ENCODE data around the gene LLPH. TPM values are rescaled to one million over a fixed set of nuclear protein-coding genes. Genes with fewer than 3 reads are reported as not detected.

LLPH gene
- total RNA-seq, 1 experiment from 2014 or later: 31.5 TPM

DNA sequence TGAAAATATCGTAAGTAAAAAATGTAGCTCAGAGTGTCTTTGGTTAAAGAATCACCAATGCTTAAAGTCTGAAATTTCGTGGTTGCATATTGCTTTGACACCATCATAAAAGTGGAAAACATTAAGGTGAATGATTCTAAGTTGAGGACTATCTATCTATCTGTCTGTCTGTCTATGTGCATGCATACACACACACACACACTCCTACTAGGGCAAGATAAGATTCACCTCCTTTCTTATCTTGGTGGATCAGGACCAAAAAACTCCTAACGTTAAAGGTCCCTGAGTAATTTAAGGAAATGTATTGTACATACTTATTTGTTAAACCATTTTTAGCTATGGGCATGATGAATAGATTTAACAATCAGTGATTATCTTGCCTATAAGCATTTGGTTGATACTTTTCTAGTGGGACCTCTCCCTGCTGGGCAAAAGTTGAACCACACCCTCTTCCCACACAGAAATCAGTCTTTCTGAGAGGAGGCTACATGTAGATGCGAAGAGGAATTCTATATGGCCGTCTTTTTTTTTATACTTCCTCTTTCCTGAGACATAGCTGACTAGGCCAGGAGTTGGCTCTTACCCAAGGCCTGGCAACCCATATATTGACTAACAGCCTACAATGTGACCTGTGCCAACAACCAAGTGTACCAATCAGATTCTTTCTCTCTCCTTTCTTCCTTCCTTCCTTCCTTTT, 19.3 kb upstream of the LLPH start:
- ATAC-seq: peak; percentile 36
- POLR2A ChIA-PET: no interaction called here
- H3K27me3 Mint-ChIP-seq (ENCODE audit: low read depth): no peaks in the 10 kb centered on the region
- H3K4me1 Mint-ChIP-seq: peaks cover 11% of the 10 kb centered on the region
- peaks cover 4% of the 10 kb centered on the region; the same call in 1 of the 2 replicates for H3K36me3 Mint-ChIP-seq
- CTCF ChIA-PET: interaction anchor here (1.2 to 1.4 kb wide), 2 partner anchors 19 to 29 kb away, joined by 3 to 4 read pairs; no protein-coding TSS in a partner anchor
- no peak for DNase-seq (ENCODE audit: low spot score)
- no peaks in the 10 kb centered on the region for H3K9me3 Mint-ChIP-seq
- no peak overlapping the region for H3K4me3 Mint-ChIP-seq
- H3K27ac Mint-ChIP-seq: no peak overlapping the region
- TF ChIP-seq GTF2I (CRISPR knock-in tag; conservative IDR thresholded peaks at IDR 0.05) (no peak), ZNF396 (CRISPR knock-in tag; IDR thresholded peaks at IDR 0.05; ENCODE audit: borderline replicate concordance) (no peak)
- TF ChIP-seq, protein P1, sequence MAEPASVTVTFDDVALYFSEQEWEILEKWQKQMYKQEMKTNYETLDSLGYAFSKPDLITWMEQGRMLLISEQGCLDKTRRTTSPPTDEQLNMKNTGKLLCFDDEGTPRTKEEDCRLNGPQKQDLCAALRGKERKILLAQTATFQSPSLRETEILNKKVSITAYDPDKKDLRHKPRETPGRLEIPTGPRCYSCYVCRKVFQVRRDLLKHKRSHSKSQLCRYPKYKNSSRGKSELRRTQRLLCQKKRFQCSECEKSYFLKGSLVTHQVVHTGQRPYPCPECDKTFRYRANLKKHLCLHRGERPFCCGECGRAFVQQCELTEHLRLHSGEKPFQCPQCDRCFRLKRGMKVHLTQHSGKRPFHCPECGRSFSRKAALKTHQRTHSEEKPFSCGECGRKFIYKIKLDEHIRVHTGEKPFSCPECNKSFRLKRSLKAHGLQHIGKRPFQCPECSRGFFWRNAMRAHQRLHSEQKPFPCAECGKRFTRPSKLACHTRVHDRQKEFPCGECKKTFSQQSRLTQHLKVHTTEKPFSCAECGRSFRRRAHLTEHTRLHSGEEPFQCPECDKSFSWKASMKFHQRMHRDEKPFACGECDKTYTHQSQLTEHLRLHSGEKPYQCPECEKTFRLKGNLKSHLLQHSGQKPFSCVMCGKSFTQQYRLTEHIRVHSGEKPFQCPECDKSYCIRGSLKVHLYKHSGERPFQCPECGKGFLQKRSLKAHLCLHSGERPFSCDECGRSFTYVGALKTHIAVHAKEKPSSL (CRISPR knock-in tag; conservative IDR thresholded peaks at IDR 0.05): no peak
- TF ChIP-seq, protein P2, sequence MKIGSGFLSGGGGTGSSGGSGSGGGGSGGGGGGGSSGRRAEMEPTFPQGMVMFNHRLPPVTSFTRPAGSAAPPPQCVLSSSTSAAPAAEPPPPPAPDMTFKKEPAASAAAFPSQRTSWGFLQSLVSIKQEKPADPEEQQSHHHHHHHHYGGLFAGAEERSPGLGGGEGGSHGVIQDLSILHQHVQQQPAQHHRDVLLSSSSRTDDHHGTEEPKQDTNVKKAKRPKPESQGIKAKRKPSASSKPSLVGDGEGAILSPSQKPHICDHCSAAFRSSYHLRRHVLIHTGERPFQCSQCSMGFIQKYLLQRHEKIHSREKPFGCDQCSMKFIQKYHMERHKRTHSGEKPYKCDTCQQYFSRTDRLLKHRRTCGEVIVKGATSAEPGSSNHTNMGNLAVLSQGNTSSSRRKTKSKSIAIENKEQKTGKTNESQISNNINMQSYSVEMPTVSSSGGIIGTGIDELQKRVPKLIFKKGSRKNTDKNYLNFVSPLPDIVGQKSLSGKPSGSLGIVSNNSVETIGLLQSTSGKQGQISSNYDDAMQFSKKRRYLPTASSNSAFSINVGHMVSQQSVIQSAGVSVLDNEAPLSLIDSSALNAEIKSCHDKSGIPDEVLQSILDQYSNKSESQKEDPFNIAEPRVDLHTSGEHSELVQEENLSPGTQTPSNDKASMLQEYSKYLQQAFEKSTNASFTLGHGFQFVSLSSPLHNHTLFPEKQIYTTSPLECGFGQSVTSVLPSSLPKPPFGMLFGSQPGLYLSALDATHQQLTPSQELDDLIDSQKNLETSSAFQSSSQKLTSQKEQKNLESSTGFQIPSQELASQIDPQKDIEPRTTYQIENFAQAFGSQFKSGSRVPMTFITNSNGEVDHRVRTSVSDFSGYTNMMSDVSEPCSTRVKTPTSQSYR (CRISPR knock-in tag; IDR thresholded peaks at IDR 0.05): no peak
- TF ChIP-seq, protein P3, sequence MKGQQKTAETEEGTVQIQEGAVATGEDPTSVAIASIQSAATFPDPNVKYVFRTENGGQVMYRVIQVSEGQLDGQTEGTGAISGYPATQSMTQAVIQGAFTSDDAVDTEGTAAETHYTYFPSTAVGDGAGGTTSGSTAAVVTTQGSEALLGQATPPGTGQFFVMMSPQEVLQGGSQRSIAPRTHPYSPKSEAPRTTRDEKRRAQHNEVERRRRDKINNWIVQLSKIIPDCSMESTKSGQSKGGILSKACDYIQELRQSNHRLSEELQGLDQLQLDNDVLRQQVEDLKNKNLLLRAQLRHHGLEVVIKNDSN (CRISPR knock-in tag; IDR thresholded peaks at IDR 0.05): no peak

DNA sequence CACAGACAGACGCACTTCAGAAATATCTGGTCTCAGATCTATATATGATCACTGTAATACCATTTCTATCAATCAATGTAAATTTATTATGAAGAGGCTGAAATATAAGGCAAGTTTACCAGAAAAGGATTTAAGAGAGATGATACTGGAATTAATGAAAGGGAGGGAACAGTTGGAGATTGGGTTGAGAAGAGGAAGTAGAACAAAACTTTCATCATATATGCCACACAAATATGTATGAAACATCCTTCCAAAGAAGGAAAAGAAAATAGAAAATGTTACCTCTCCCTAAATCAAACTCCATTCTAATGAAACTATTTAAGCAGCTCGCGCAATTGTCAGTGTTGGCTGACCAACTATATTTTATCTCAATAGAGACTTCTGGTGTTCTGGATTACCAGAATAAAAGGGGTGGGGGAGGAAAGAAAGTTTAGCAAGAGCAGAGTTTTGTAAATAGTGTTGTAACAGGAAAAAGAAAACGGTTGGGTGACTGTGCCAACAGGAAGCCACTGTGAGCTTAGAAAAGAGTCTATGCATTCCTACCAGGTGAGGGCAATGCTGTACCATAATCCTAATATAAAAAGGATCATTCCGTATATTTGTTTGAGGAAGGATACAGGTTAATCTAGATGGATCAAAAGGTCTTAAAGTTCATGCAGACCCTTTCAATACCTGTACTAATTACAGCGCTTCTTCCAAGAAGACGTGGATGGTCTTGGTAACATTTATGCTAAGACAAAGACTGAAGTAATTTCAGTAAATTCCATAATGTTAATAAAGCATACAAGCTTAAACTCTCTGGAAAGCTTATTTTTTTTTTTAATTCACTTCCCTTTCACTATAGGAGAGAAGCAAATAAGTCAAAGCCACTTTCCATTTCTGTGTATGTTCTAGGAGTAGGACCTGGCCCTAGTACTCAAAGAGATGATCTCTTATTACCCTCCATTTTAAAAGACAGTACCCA, 14.5 kb upstream of the LLPH start:
- no peaks in the 10 kb centered on the region; the same call in 1 of the 2 replicates for H3K27me3 Mint-ChIP-seq (ENCODE audit: low read depth)
- ATAC-seq (peak; percentile 88), DNase-seq (ENCODE audit: low spot score) (no peak)
- peak overlapping the region; percentile 75; the same call in 1 of the 2 replicates for H3K27ac Mint-ChIP-seq
- H3K36me3 Mint-ChIP-seq: peaks cover 29% of the 10 kb centered on the region
- no peak overlapping the region for H3K4me3 Mint-ChIP-seq
- H3K9me3 Mint-ChIP-seq: peaks cover 27% of the 10 kb centered on the region
- ChIA-PET CTCF (interaction anchor here (0.5 to 1.3 kb wide), 26 partner anchors 13 to 564 kb away, joined by 3 to 13 read pairs (median 4); partner anchors contain the start of genes HELB, IRAK3, LLPH and TMBIM4), POLR2A (interaction anchor here (0.9 kb wide), 1 partner anchor 14 kb away, joined by 4 read pairs; the partner anchor contains the start of gene LLPH)
- TF ChIP-seq TEAD4 (CRISPR knock-in tag; IDR thresholded peaks at IDR 0.05) (peak; percentile 83; the same call in 1 of the 2 replicates), TEAD1 (CRISPR knock-in tag; IDR thresholded peaks at IDR 0.05) (peak; percentile 95; the same call in 1 of the 2 replicates)
- TF ChIP-seq, protein P4, sequence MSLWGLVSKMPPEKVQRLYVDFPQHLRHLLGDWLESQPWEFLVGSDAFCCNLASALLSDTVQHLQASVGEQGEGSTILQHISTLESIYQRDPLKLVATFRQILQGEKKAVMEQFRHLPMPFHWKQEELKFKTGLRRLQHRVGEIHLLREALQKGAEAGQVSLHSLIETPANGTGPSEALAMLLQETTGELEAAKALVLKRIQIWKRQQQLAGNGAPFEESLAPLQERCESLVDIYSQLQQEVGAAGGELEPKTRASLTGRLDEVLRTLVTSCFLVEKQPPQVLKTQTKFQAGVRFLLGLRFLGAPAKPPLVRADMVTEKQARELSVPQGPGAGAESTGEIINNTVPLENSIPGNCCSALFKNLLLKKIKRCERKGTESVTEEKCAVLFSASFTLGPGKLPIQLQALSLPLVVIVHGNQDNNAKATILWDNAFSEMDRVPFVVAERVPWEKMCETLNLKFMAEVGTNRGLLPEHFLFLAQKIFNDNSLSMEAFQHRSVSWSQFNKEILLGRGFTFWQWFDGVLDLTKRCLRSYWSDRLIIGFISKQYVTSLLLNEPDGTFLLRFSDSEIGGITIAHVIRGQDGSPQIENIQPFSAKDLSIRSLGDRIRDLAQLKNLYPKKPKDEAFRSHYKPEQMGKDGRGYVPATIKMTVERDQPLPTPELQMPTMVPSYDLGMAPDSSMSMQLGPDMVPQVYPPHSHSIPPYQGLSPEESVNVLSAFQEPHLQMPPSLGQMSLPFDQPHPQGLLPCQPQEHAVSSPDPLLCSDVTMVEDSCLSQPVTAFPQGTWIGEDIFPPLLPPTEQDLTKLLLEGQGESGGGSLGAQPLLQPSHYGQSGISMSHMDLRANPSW (CRISPR knock-in tag; conservative IDR thresholded peaks at IDR 0.05; ENCODE audit: low read depth): no peak
- TF ChIP-seq, protein P5, sequence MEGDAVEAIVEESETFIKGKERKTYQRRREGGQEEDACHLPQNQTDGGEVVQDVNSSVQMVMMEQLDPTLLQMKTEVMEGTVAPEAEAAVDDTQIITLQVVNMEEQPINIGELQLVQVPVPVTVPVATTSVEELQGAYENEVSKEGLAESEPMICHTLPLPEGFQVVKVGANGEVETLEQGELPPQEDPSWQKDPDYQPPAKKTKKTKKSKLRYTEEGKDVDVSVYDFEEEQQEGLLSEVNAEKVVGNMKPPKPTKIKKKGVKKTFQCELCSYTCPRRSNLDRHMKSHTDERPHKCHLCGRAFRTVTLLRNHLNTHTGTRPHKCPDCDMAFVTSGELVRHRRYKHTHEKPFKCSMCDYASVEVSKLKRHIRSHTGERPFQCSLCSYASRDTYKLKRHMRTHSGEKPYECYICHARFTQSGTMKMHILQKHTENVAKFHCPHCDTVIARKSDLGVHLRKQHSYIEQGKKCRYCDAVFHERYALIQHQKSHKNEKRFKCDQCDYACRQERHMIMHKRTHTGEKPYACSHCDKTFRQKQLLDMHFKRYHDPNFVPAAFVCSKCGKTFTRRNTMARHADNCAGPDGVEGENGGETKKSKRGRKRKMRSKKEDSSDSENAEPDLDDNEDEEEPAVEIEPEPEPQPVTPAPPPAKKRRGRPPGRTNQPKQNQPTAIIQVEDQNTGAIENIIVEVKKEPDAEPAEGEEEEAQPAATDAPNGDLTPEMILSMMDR (IDR thresholded peaks at IDR 0.05): peak; percentile 52; the same call in 1 of the 2 replicates
- H3K4me1 Mint-ChIP-seq: peaks cover 16% of the 10 kb centered on the region

Measured in WTC11 (cell line).